HepG2 (cell line): ENCODE measurements around the gene MAP1LC3A. TPM values are rescaled to one million over a fixed set of nuclear protein-coding genes. Genes with fewer than 3 reads are reported as not detected.

Source experiments
- BCL6 ChIP-seq: IDR thresholded peaks from 2 replicates; pipeline ENCODE4 v1.6.1; 2016; ENCODE audit warnings: missing genetic modification reagents, missing compliant biosample characterization
- EEA1 ChIP-seq: sonication (generic); formaldehyde crosslinking; IDR thresholded peaks from 2 replicates; pipeline ENCODE4 v1.5.1; 2020; ENCODE audit warnings: mild to moderate bottlenecking, missing genetic modification reagents, borderline replicate concordance
- HDAC6 ChIP-seq: fragments of 200-600 bp; sonication (generic); IDR thresholded peaks from 2 replicates; pipeline ENCODE4 v1.7.0; 2017; ENCODE audit warnings: mild to moderate bottlenecking, antibody characterized with exemption, low read length, low read depth
- HNRNPK ChIP-seq: fragments of 200-400 bp; formaldehyde crosslinking; IDR thresholded peaks from 2 replicates; pipeline ENCODE4 v1.6.1; 2018; ENCODE audit warnings: low read length, low read depth, moderate library complexity, mild to moderate bottlenecking; ENCODE audit not compliant: poor library complexity, severe bottlenecking
- HOXD1 ChIP-seq: sonication (generic); formaldehyde crosslinking; IDR thresholded peaks from 2 replicates; pipeline ENCODE4 v1.5.0; 2020; ENCODE audit warnings: missing genetic modification reagents
- JDP2 ChIP-seq: sonication (generic); formaldehyde crosslinking; IDR thresholded peaks from 2 replicates; pipeline ENCODE4 v1.8.1; 2022; ENCODE audit warnings: missing genetic modification reagents, borderline replicate concordance
- MXD4 ChIP-seq: IDR thresholded peaks from 2 replicates; pipeline ENCODE4 v1.6.1; 2016; ENCODE audit warnings: mild to moderate bottlenecking, missing biosample characterization, missing genetic modification reagents
- RFXANK ChIP-seq: IDR thresholded peaks from 2 replicates; pipeline ENCODE4 v1.6.1; 2016
- ZNF235 ChIP-seq: sonication (generic); formaldehyde crosslinking; IDR thresholded peaks from 2 replicates; pipeline ENCODE4 v1.8.1; 2023; ENCODE audit warnings: mild to moderate bottlenecking, missing genetic modification reagents, borderline replicate concordance
- ZNF263 ChIP-seq: sonication (generic); formaldehyde crosslinking; IDR thresholded peaks from 2 replicates; pipeline ENCODE4 v1.4.0; 2020; ENCODE audit warnings: missing genetic modification reagents
- ZNF33B ChIP-seq: sonication (generic); formaldehyde crosslinking; IDR thresholded peaks from 2 replicates; pipeline ENCODE4 v1.5.1; 2020; ENCODE audit warnings: mild to moderate bottlenecking, missing genetic modification reagents
- ZNF577 ChIP-seq: sonication (generic); formaldehyde crosslinking; IDR thresholded peaks from 2 replicates; pipeline ENCODE4 v1.4.0; 2020; ENCODE audit warnings: mild to moderate bottlenecking, low read depth, missing genetic modification reagents, borderline replicate concordance
- polyA plus RNA-seq, 8 experiments: library from polyadenylated mRNA; depleted of rRNA in 3 of 8; stranded (reverse) in 7 of 8; unstranded in 1 of 8; fragments of >200 nt; fragmentation: Illumina TruSeq in 4 of 8; extraction: Trizol in 4 of 8; gene quantifications; 2 replicates each; pipeline versions ENCODE4 v1.2.1 to v1.2.3, GENCODE V29; 2011 to 2016; ENCODE audit warnings: low read depth in 4 of 8, missing spikeins in 1 of 8, mixed read lengths in 1 of 8; ENCODE audit not compliant: insufficient read depth in 1 of 8
- total RNA-seq, 5 experiments: library from RNA; depleted of rRNA; stranded (reverse); fragments of >200 nt; fragmentation: Illumina TruSeq; extraction: Trizol; gene quantifications; 2 replicates each; pipeline ENCODE4 v1.2.3, GENCODE V29; 2016; ENCODE audit warnings: low read depth in 1 of 5
- TF ChIP-seq, protein P1 (sequence below): sonication (generic); formaldehyde crosslinking; IDR thresholded peaks from 2 replicates; pipeline ENCODE4 v1.5.0; 2020; ENCODE audit warnings: missing genetic modification reagents
- TF ChIP-seq, protein P2 (sequence below): sonication (generic); formaldehyde crosslinking; IDR thresholded peaks from 2 replicates; pipeline ENCODE4 v1.4.0; 2020; ENCODE audit warnings: mild to moderate bottlenecking, missing genetic modification reagents
- TF ChIP-seq, protein P3 (sequence below): sonication (generic); formaldehyde crosslinking; IDR thresholded peaks from 2 replicates; pipeline ENCODE4 v1.4.0; 2020; ENCODE audit warnings: missing genetic modification reagents
- TF ChIP-seq, protein P4 (sequence below): sonication (generic); formaldehyde crosslinking; IDR thresholded peaks from 2 replicates; pipeline ENCODE4 v1.4.0; 2020; ENCODE audit warnings: missing genetic modification reagents
- TF ChIP-seq, protein P5 (sequence below): sonication (generic); formaldehyde crosslinking; IDR thresholded peaks from 2 replicates; pipeline ENCODE4 v1.8.1; 2023; ENCODE audit warnings: mild to moderate bottlenecking, inconsistent platforms, moderate library complexity, missing genetic modification reagents, borderline replicate concordance

The MAP1LC3A gene
- total and polyA plus RNA-seq, 2 of the 13 experiments (the other 11 are each of a cell fraction or from before 2014, with no cell fraction given) = not detected

- TF ChIP-seq, protein P1, sequence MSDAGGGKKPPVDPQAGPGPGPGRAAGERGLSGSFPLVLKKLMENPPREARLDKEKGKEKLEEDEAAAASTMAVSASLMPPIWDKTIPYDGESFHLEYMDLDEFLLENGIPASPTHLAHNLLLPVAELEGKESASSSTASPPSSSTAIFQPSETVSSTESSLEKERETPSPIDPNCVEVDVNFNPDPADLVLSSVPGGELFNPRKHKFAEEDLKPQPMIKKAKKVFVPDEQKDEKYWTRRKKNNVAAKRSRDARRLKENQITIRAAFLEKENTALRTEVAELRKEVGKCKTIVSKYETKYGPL (CRISPR knock-in tag) = no peak
- TF ChIP-seq HNRNPK = no peak
- TF ChIP-seq, protein P2, sequence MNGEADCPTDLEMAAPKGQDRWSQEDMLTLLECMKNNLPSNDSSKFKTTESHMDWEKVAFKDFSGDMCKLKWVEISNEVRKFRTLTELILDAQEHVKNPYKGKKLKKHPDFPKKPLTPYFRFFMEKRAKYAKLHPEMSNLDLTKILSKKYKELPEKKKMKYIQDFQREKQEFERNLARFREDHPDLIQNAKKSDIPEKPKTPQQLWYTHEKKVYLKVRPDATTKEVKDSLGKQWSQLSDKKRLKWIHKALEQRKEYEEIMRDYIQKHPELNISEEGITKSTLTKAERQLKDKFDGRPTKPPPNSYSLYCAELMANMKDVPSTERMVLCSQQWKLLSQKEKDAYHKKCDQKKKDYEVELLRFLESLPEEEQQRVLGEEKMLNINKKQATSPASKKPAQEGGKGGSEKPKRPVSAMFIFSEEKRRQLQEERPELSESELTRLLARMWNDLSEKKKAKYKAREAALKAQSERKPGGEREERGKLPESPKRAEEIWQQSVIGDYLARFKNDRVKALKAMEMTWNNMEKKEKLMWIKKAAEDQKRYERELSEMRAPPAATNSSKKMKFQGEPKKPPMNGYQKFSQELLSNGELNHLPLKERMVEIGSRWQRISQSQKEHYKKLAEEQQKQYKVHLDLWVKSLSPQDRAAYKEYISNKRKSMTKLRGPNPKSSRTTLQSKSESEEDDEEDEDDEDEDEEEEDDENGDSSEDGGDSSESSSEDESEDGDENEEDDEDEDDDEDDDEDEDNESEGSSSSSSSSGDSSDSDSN (CRISPR knock-in tag) = no peak
- TF ChIP-seq, protein P3, sequence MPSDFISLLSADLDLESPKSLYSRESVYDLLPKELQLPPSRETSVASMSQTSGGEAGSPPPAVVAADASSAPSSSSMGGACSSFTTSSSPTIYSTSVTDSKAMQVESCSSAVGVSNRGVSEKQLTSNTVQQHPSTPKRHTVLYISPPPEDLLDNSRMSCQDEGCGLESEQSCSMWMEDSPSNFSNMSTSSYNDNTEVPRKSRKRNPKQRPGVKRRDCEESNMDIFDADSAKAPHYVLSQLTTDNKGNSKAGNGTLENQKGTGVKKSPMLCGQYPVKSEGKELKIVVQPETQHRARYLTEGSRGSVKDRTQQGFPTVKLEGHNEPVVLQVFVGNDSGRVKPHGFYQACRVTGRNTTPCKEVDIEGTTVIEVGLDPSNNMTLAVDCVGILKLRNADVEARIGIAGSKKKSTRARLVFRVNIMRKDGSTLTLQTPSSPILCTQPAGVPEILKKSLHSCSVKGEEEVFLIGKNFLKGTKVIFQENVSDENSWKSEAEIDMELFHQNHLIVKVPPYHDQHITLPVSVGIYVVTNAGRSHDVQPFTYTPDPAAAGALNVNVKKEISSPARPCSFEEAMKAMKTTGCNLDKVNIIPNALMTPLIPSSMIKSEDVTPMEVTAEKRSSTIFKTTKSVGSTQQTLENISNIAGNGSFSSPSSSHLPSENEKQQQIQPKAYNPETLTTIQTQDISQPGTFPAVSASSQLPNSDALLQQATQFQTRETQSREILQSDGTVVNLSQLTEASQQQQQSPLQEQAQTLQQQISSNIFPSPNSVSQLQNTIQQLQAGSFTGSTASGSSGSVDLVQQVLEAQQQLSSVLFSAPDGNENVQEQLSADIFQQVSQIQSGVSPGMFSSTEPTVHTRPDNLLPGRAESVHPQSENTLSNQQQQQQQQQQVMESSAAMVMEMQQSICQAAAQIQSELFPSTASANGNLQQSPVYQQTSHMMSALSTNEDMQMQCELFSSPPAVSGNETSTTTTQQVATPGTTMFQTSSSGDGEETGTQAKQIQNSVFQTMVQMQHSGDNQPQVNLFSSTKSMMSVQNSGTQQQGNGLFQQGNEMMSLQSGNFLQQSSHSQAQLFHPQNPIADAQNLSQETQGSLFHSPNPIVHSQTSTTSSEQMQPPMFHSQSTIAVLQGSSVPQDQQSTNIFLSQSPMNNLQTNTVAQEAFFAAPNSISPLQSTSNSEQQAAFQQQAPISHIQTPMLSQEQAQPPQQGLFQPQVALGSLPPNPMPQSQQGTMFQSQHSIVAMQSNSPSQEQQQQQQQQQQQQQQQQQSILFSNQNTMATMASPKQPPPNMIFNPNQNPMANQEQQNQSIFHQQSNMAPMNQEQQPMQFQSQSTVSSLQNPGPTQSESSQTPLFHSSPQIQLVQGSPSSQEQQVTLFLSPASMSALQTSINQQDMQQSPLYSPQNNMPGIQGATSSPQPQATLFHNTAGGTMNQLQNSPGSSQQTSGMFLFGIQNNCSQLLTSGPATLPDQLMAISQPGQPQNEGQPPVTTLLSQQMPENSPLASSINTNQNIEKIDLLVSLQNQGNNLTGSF (CRISPR knock-in tag) = no peak
- no peak for TF ChIP-seq HOXD1 (CRISPR knock-in tag)
- TF ChIP-seq BCL6 (CRISPR knock-in tag) = no peak
- TF ChIP-seq, protein P4, sequence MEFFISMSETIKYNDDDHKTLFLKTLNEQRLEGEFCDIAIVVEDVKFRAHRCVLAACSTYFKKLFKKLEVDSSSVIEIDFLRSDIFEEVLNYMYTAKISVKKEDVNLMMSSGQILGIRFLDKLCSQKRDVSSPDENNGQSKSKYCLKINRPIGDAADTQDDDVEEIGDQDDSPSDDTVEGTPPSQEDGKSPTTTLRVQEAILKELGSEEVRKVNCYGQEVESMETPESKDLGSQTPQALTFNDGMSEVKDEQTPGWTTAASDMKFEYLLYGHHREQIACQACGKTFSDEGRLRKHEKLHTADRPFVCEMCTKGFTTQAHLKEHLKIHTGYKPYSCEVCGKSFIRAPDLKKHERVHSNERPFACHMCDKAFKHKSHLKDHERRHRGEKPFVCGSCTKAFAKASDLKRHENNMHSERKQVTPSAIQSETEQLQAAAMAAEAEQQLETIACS (CRISPR knock-in tag) = no peak
- TF ChIP-seq ZNF263 = no peak
- no peak for TF ChIP-seq JDP2 (CRISPR knock-in tag)
- TF ChIP-seq, protein P5, sequence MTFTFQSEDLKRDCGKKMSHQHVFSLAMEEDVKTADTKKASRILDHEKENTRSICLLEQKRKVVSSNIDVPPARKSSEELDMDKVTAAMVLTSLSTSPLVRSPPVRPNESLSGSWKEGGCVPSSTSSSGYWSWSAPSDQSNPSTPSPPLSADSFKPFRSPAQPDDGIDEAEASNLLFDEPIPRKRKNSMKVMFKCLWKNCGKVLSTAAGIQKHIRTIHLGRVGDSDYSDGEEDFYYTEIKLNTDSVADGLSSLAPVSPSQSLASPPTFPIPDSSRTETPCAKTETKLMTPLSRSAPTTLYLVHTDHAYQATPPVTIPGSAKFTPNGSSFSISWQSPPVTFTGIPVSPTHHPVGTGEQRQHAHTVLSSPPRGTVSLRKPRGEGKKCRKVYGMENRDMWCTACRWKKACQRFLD = no peak
- no peak for TF ChIP-seq MXD4 (CRISPR knock-in tag)
- TF ChIP-seq ZNF33B = no peak
- TF ChIP-seq ZNF577 (CRISPR knock-in tag) = no peak
- TF ChIP-seq EEA1 (CRISPR knock-in tag) = no peak
- TF ChIP-seq HDAC6 = no peak
- TF ChIP-seq ZNF235 (CRISPR knock-in tag) = no peak
- no peak for TF ChIP-seq RFXANK (CRISPR knock-in tag)
These were observed 4.1 kb downstream of the MAP1LC3A start (continued) for GRCh38 chr20:34562641-34563040.
